ENCODE data around the gene HPD. TPM values are rescaled to one million over a fixed set of nuclear protein-coding genes. Genes with fewer than 3 reads are reported as not detected.
A peak's percentile ranks its signal among the peaks of the same experiment; 100 is the strongest.

The HPD gene
- total RNA-seq, 1 experiment from 2014 or later = 0.20 TPM

DNA sequence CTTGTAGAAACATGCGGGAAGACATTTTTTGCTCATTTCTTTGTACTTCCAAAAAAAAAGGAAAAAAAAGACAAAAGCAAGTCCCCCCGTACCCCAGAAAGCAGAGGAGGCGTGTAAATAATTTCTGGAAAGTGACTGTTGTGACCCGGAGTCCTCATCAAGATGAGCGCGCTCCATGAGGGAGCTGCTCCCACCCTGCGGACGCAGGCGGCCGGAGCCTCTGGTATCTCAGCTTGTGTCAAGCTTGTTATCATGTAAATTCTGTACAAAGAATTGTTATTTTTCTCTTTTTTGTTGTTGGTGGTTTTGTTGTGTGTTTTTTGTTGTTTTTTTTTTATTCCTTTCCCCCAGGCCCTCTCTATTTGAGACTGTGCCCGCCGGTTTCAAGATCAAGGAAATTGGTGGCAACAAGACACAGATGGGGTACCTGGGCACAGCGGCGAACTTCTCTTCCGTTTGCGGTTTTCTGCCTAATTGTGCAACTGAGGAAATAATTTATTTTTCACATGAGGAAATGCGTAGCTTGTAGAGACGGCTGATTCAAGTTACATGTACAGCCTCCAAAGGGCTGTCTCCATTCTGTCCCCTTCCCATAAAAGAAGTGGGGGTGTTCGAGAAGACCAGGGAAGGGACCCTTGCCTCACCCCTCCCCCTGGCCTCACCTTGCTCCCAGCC is 27.0 kb downstream of the HPD start:
- Mint-ChIP-seq H3K36me3 (ENCODE audit: insufficient read depth, unreplicated experiment) (peaks cover 36% of the 10 kb centered on the region), H3K4me3 (ENCODE audit: unreplicated experiment) (no peak overlapping the region), H3K4me1 (ENCODE audit: low read depth, unreplicated experiment) (peaks cover 5% of the 10 kb centered on the region), H3K27ac (ENCODE audit: unreplicated experiment) (no peak overlapping the region), H3K9me3 (ENCODE audit: unreplicated experiment) (no peaks in the 10 kb centered on the region), H3K27me3 (ENCODE audit: insufficient read depth, unreplicated experiment) (no peaks in the 10 kb centered on the region)
- TF ChIP-seq CTCF (IDR thresholded peaks at IDR 0.05; ENCODE audit: insufficient read depth in 1 of 2, low read depth in 1 of 2, low read length in 1 of 2, severe bottlenecking in 1 of 2, unreplicated experiment in 1 of 2) = no peak
- Histone ChIP-seq H3K27me3 (replicated peaks; ENCODE audit: control insufficient read depth, insufficient read depth, low read length) (no peaks in the 10 kb centered on the region), H3K4me3 (ENCODE audit: low read depth, low read length) (no peak overlapping the region), H3K36me3 (ENCODE audit: control insufficient read depth, insufficient read depth, low read length) (no peaks in the 10 kb centered on the region), H3K4me1 (no peaks in the 10 kb centered on the region), H3K9me3 (no peaks in the 10 kb centered on the region)
- CTCF ChIA-PET = no interaction called here
- DNase-seq = no peak
- intact Hi-C loops (cut with micrococcal nuclease; ENCODE audit: unreplicated experiment) = no loop called here
- no TSS peak for BruUV-seq (replicated peaks)
- POLR2A ChIA-PET = no interaction called here

DNA sequence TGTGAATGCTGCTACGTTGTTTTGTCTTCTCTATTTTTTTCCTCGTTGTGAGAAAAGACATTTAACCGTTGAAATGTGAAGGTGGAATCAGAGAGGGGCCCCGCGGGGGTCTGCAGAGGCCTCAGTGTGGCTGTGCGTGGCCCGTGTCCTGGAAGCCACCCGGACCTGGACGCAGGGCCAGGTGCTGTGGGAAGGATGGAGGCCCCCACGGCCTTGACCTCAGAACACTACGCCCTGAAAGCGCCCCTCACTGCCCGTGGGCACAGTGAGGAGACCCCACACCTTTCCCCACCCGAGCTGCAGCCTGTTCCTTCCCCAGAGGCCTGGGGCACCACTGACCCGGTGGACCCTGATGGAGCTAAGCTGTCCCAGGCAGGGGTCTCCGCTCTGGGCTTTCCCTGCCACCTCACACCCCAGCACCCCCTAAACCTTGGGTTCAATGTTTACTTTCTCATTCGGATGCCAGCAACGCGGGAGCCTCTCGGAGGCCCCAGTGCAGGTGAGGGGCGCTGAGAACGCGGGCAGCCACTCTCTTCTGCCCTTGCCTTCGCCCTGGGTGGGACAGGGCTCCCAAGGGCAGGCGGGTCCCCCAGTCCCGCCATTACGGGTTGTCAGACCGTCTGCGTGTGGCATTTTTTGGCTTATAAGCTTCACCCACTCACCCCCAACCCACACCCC is 27.9 kb downstream of the HPD start:
- H3K4me1 ChIP-seq = no peaks in the 10 kb centered on the region
- no peak for DNase-seq
- no peak for TF ChIP-seq CTCF (IDR thresholded peaks at IDR 0.05; ENCODE audit: insufficient read depth in 1 of 2, low read depth in 1 of 2, low read length in 1 of 2, severe bottlenecking in 1 of 2, unreplicated experiment in 1 of 2)
- peaks cover 43% of the 10 kb centered on the region for H3K36me3 Mint-ChIP-seq (ENCODE audit: insufficient read depth, unreplicated experiment)
- ChIA-PET CTCF (no interaction called here), POLR2A (no interaction called here)
- H3K9me3 Mint-ChIP-seq (ENCODE audit: unreplicated experiment) = no peaks in the 10 kb centered on the region
- TSS peak; percentile 26 for BruUV-seq (replicated peaks)
- no peaks in the 10 kb centered on the region for H3K36me3 ChIP-seq (ENCODE audit: control insufficient read depth, insufficient read depth, low read length)
- H3K27ac Mint-ChIP-seq (ENCODE audit: unreplicated experiment) = no peak overlapping the region
- H3K4me3 ChIP-seq (ENCODE audit: low read depth, low read length) = no peak overlapping the region
- no peak overlapping the region for H3K4me3 Mint-ChIP-seq (ENCODE audit: unreplicated experiment)
- intact Hi-C loops (cut with micrococcal nuclease; ENCODE audit: unreplicated experiment) = no loop called here
- H3K27me3 ChIP-seq (replicated peaks; ENCODE audit: control insufficient read depth, insufficient read depth, low read length) = no peaks in the 10 kb centered on the region
- peaks cover 5% of the 10 kb centered on the region for H3K4me1 Mint-ChIP-seq (ENCODE audit: low read depth, unreplicated experiment)
- H3K27me3 Mint-ChIP-seq (ENCODE audit: insufficient read depth, unreplicated experiment) = no peaks in the 10 kb centered on the region
- H3K9me3 ChIP-seq = no peaks in the 10 kb centered on the region

- TF ChIP-seq CTCF (IDR thresholded peaks at IDR 0.05; ENCODE audit: insufficient read depth in 1 of 2, low read depth in 1 of 2, low read length in 1 of 2, severe bottlenecking in 1 of 2, unreplicated experiment in 1 of 2) = no peak
- intact Hi-C loops (cut with micrococcal nuclease; ENCODE audit: unreplicated experiment) = no loop called here
- peaks cover 43% of the 10 kb centered on the region for H3K36me3 Mint-ChIP-seq (ENCODE audit: insufficient read depth, unreplicated experiment)
- H3K9me3 ChIP-seq = no peaks in the 10 kb centered on the region
- H3K4me3 ChIP-seq (ENCODE audit: low read depth, low read length) = no peak overlapping the region
- H3K27me3 Mint-ChIP-seq (ENCODE audit: insufficient read depth, unreplicated experiment) = no peaks in the 10 kb centered on the region
- H3K36me3 ChIP-seq (ENCODE audit: control insufficient read depth, insufficient read depth, low read length) = no peaks in the 10 kb centered on the region
- H3K9me3 Mint-ChIP-seq (ENCODE audit: unreplicated experiment) = no peaks in the 10 kb centered on the region
- no peak overlapping the region for H3K27ac Mint-ChIP-seq (ENCODE audit: unreplicated experiment)
- ChIA-PET POLR2A (no interaction called here), CTCF (no interaction called here)
- no peak overlapping the region for H3K4me3 Mint-ChIP-seq (ENCODE audit: unreplicated experiment)
- H3K4me1 Mint-ChIP-seq (ENCODE audit: low read depth, unreplicated experiment) = peaks cover 5% of the 10 kb centered on the region
- H3K4me1 ChIP-seq = no peaks in the 10 kb centered on the region
- no peaks in the 10 kb centered on the region for H3K27me3 ChIP-seq (replicated peaks; ENCODE audit: control insufficient read depth, insufficient read depth, low read length)
- no TSS peak for BruUV-seq (replicated peaks)
- no peak for DNase-seq
Observed at GRCh38 chr12:121830134-121830533, 28.5 kb downstream of the HPD start.

All from Caco-2 (cell line).